GM20431 (cell line): ENCODE results near the gene TSPAN12.
"Not testable (repeated sequence)": the region's sequence is repeated elsewhere in the genome, so short reads cannot be mapped to it uniquely, and the experiment has no call there.

Source experiments
- in situ Hi-C: fragments of 300-500 bp; cut with MseI, MboI; formaldehyde crosslinking; loops from one replicate; pipeline ENCODE4 v1.15.0; 2020; ENCODE audit warnings: low sequenced_read_pairs; ENCODE audit not compliant: unreplicated experiment

The TSPAN12 gene

GRCh38 chr7:120779078-120779477, 78.9 kb downstream of the TSPAN12 start:
- in situ Hi-C loops = not testable (repeated sequence)

DNA sequence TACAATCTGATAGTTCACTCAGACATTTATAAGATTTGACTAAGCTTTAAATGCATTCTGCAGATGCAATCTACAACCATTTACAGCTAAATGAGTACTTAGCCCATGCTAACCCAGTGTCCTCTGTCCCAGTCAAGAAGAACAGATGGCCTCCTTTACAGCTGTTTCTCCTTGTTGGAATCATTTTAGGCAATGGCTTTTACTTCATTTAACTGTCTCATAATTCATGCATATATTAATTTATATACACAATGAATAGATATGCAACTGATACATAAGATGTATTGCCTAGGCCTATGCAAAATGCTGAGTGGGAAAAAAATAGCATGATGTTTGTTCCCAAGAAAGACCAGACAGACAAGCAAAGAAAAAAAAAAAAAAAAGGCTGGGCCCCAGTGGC, 82.2 kb downstream of the TSPAN12 start:
- in situ Hi-C loops = no loop called here

- in situ Hi-C loops = no loop called here
Observed at GRCh38 chr7:120774481-120774880, 83.5 kb downstream of the TSPAN12 start.

DNA sequence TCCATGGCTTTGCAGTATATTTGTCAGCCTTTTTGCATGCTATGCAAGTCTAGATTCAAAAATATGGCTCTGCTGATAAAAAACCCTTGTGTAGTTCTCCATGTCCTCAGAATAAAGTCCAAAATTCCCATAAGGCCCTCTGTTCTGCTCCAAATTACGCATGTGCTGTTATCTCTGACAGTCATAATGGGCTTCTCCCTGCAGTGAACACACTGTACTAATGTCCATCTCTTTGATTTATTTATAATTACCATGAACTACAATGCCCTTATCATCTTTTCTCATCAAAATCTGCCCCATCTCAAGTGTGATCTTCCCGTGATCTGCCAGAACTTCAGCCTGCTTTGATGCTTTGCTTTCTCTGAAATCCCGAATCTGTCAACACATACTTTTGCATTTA, 87.7 kb downstream of the TSPAN12 start:
- in situ Hi-C loops = no loop called here

DNA sequence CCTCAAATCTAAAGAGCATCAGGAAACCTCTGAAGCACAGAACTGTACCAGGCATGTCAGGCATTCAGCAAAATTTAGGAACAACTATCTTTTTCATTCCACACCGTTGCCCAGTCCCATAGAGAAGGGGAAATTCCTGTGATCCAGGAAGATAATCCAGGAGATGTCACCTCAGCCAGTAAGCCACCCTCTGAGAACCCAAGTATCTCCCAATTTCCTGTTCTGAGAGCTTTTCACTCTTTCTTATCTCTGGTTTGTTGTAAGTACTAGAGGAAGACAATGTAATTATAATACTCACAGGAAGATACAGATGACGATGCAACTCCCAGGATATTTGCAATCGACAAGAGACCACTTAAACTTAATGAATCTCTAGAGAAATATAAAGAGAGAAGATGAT, 97.1 kb downstream of the TSPAN12 start:
- in situ Hi-C loops = no loop called here

GRCh38 chr7:120760050-120760449, 97.9 kb downstream of the TSPAN12 start:
- in situ Hi-C loops = no loop called here

GRCh38 chr7:120743128-120743527, 114.8 kb downstream of the TSPAN12 start:
- in situ Hi-C loops = no loop called here

GRCh38 chr7:120742372-120742771, 115.6 kb downstream of the TSPAN12 start:
- in situ Hi-C loops = no loop called here

- in situ Hi-C loops = no loop called here
Observed at GRCh38 chr7:120741371-120742042, 116.4 kb downstream of the TSPAN12 start.

- in situ Hi-C loops = no loop called here
Observed at GRCh38 chr7:120740348-120740747, 117.6 kb downstream of the TSPAN12 start.

- in situ Hi-C loops = no loop called here
Observed at GRCh38 chr7:120738816-120739215, 119.1 kb downstream of the TSPAN12 start.
